Calu3 (cell line): Measurements from ENCODE around the gene SLC37A3. TPM values are rescaled to one million over a fixed set of nuclear protein-coding genes. Genes with fewer than 3 reads are reported as not detected.

Experiments used
- BruUV-seq: library from RNA; stranded (reverse); fragments of 400-500 nt; replicated peaks from 2 replicates; lab custom pipeline; 2021; lab: Mats Ljungman, UMichigan
- CTCF ChIA-PET: fragments of 300-600 bp; sonication (Branson Sonifier 250); formaldehyde crosslinking; loops from one replicate; lab custom pipeline; 2022; ENCODE audit warnings: antibody characterized with exemption; lab: Charles Lee
- DNase-seq: peaks from one replicate; pipeline ENCODE4 v3.0.0; 2022
- H3K27ac Mint-ChIP-seq: one replicate; pipeline ENCODE4 v1.8.0; 2022; ENCODE audit warnings: mixed read lengths; ENCODE audit not compliant: unreplicated experiment
- H3K27me3 Mint-ChIP-seq: one replicate; pipeline ENCODE4 v1.8.0; 2022; ENCODE audit warnings: mixed read lengths; ENCODE audit not compliant: unreplicated experiment
- H3K36me3 Mint-ChIP-seq: one replicate; pipeline ENCODE4 v1.8.0; 2022; ENCODE audit warnings: mild to moderate bottlenecking, moderate library complexity, mixed read lengths; ENCODE audit not compliant: insufficient read depth, unreplicated experiment
- H3K4me1 Mint-ChIP-seq: one replicate; pipeline ENCODE4 v1.8.0; 2022; ENCODE audit warnings: mild to moderate bottlenecking, low read depth, mixed read lengths; ENCODE audit not compliant: unreplicated experiment
- H3K4me3 Mint-ChIP-seq: one replicate; pipeline ENCODE4 v1.8.0; 2022; ENCODE audit warnings: mild to moderate bottlenecking, low read depth, moderate library complexity, mixed read lengths; ENCODE audit not compliant: unreplicated experiment
- H3K9me3 Mint-ChIP-seq: one replicate; pipeline ENCODE4 v1.8.0; 2022; ENCODE audit warnings: low read depth, mixed read lengths; ENCODE audit not compliant: unreplicated experiment
- CTCF ChIP-seq: fragments of 200-600 bp; IDR thresholded peaks from one replicate; pipeline ENCODE4 v1.8.0; 2022; ENCODE audit warnings: antibody characterized with exemption; ENCODE audit not compliant: unreplicated experiment
- intact Hi-C: fragments of 100-400 bp; cut with micrococcal nuclease; formaldehyde crosslinking; loops from one replicate; pipeline ENCODE4 v1.10.0; 2022; ENCODE audit not compliant: unreplicated experiment
- total RNA-seq: library from RNA; stranded (reverse); gene quantifications from 2 replicates; pipeline ENCODE4 v1.2.3, GENCODE V29; 2022

Gene SLC37A3
- total RNA-seq, 1 experiment from 2014 or later = 65.2 TPM

- Mint-ChIP-seq H3K4me3 (no peak overlapping the region), H3K27me3 (no peaks in the 10 kb centered on the region), H3K36me3 (no peaks in the 10 kb centered on the region), H3K27ac (no peak overlapping the region), H3K9me3 (peaks cover 7% of the 10 kb centered on the region), H3K4me1 (peaks cover 5% of the 10 kb centered on the region)
- CTCF ChIA-PET = no interaction called here
- BruUV-seq = no TSS peak
- TF ChIP-seq CTCF = no peak
- intact Hi-C loops = no loop called here
- DNase-seq = no peak
Measured at GRCh38 chr7:140310337-140311002, 87.9 kb downstream of the SLC37A3 start.

- Mint-ChIP-seq H3K4me1 (no peaks in the 10 kb centered on the region), H3K36me3 (no peaks in the 10 kb centered on the region), H3K27me3 (no peaks in the 10 kb centered on the region), H3K9me3 (peaks cover 7% of the 10 kb centered on the region), H3K27ac (no peak overlapping the region), H3K4me3 (no peak overlapping the region)
- no peak for TF ChIP-seq CTCF
- no peak for DNase-seq
- intact Hi-C loops = no loop called here
- CTCF ChIA-PET = interaction anchor here (0.6 kb wide), 1 partner anchor 17 kb away, joined by 3 read pairs; no protein-coding TSS in a partner anchor
- no TSS peak for BruUV-seq
Measured at GRCh38 chr7:140308060-140308459, 90.3 kb downstream of the SLC37A3 start.

- BruUV-seq = no TSS peak
- Mint-ChIP-seq H3K4me1 (no peaks in the 10 kb centered on the region), H3K4me3 (no peak overlapping the region), H3K27me3 (no peaks in the 10 kb centered on the region), H3K27ac (no peak overlapping the region), H3K36me3 (no peaks in the 10 kb centered on the region), H3K9me3 (no peaks in the 10 kb centered on the region)
- no peak for DNase-seq
- CTCF ChIA-PET = no interaction called here
- no peak for TF ChIP-seq CTCF
- intact Hi-C loops = no loop called here
Measured at GRCh38 chr7:140304191-140304799, 94.0 kb downstream of the SLC37A3 start.

- Mint-ChIP-seq H3K4me1 (no peaks in the 10 kb centered on the region), H3K27ac (no peak overlapping the region), H3K27me3 (no peaks in the 10 kb centered on the region), H3K36me3 (no peaks in the 10 kb centered on the region), H3K9me3 (no peaks in the 10 kb centered on the region), H3K4me3 (no peak overlapping the region)
- TF ChIP-seq CTCF = no peak
- no TSS peak for BruUV-seq
- no peak for DNase-seq
- intact Hi-C loops = no loop called here
- CTCF ChIA-PET = interaction anchor here (0.7 kb wide), 1 partner anchor 13 kb away, joined by 3 read pairs; no protein-coding TSS in a partner anchor
Measured at GRCh38 chr7:140300243-140301136, 97.8 kb downstream of the SLC37A3 start.
